Measurements from ENCODE around the gene C2CD4C. TPM values are rescaled to one million over a fixed set of nuclear protein-coding genes. Genes with fewer than 3 reads are reported as not detected.
"Not testable (repeated sequence)": the region's sequence is repeated elsewhere in the genome, so short reads cannot be mapped to it uniquely, and the experiment has no call there.

C2CD4C gene
- not detected for total RNA-seq

DNA sequence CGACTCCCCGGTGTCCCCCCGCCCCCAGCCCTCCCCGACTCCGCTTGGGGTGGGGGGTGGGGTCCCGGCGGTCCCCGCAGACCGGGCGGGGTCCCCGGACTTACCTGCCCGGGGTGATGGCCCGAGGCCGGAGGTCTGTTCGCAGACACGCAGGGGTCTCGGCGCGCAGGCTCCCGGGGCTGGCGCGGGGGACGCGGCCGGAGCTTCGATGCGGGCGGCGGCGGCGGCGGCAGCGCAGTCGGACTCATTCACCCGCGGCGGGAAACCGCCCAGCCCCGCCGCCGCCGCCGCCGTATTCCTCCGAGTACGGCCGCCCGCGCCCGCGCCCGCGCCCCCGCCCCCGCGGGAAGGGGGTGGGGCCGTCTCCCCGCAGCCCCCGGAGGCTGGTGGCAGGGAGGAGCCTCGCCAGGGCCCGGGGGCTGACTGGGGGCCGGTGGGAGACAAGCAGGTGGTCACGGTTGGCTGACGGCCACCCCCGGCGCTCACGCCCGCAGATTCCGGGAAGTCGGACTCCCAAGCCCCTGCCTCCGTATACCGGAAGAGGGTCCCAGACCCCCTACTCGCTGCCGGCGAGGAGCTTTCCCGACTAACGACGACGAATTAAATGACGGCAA, at the start of gene C2CD4C:
Gene C2CD4C, minus strand, starts transcription at position 246 of the 614 bp plus-strand sequence. CDS start 786 bp downstream, outside the sequence.
- DNase-seq (ENCODE audit: low read depth in 2 of 3, low spot score in 2 of 3): peak in 2 of 3 donors; percentile 18 to 32

- DNase-seq (ENCODE audit: low read depth in 2 of 3, low spot score in 2 of 3): no peak
Observed at GRCh38 chr19:458091-459042, 49.4 kb upstream of the C2CD4C start.

- no peak for DNase-seq (ENCODE audit: low read depth in 2 of 3, low spot score in 2 of 3)
Observed at GRCh38 chr19:457636-458035, 48.7 kb upstream of the C2CD4C start.

GRCh38 chr19:456547-457110, 47.7 kb upstream of the C2CD4C start:
- no peak for DNase-seq (ENCODE audit: low read depth in 2 of 3, low spot score in 2 of 3)

DNA sequence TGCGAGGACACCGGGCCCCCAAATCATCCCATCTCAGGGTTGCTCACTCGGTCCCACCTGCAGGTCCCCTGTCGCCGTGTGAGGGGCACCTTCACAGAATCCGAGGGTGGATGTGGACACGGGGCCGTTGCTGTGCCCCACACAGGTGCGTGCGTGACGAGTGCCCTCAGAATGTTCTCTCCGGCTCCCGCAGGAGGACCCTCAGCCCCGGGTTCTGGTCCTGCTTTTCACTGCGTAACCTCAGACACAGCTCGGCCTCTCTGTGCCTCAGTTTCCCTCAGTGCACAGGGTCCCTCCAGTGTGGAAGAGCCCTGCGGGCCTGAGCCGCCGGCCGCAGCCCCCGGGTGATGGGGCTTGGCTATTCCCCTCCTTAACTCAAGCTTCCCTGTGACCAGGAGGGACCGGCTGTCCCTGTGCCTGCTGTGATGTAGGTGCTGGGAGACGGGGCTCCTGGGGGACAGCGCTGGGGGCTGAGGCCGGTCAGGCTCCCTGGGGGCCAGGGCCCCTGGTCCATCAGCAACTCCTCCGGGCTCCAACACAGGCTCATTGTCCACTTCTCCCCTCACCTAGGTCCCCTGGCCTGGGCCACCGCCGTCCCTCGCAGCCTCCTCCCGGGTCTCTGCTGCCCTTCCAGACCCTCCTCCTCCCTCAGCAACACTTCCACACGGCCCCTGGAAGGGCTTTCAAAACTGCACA, 47.1 kb upstream of the C2CD4C start:
- DNase-seq (ENCODE audit: low read depth in 2 of 3, low spot score in 2 of 3): no peak

GRCh38 chr19:455031-455705, 46.2 kb upstream of the C2CD4C start:
- no peak for DNase-seq (ENCODE audit: low read depth in 2 of 3, low spot score in 2 of 3)

DNA sequence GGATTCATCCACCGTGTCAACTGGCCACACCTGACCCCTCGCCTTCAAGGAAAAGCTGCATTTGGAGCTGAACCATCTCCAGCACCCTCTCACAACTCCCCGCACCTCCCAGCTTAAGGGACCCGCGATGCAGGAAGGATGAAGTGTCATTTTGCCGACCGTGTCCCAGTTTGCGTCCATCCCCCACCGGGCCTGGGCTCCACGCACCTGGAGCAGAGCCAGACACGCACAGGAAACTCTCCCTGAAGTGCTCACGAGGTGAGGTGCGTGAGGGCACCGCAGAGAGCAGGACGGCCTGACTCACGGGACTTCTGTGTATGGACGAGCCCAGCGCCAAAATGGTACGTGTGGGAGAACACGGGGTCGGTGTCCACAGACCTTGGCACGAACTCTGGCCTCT, 44.7 kb upstream of the C2CD4C start:
- no peak for DNase-seq (ENCODE audit: low read depth in 2 of 3, low spot score in 2 of 3)

DNA sequence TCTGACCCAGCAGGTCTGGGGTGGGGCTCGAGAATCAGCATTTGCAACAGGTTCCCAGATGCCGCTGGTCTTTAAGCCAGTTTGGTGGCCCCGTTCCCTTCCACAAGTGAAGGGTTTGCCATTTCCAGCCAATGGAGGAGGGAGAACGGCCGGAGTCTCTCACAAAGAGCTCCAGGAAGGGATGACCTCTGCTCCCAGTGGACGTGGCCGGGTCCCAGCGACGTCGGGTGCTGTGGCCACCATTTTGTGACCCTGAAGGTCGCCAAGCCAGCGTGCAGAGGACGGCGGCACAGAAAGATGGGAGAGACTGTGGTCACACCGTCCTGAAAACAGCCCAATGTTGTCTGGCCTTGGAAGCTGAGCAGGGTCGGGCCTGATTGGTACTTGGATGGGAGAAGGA, 43.9 kb upstream of the C2CD4C start:
- no peak for DNase-seq (ENCODE audit: low read depth in 2 of 3, low spot score in 2 of 3)

DNA sequence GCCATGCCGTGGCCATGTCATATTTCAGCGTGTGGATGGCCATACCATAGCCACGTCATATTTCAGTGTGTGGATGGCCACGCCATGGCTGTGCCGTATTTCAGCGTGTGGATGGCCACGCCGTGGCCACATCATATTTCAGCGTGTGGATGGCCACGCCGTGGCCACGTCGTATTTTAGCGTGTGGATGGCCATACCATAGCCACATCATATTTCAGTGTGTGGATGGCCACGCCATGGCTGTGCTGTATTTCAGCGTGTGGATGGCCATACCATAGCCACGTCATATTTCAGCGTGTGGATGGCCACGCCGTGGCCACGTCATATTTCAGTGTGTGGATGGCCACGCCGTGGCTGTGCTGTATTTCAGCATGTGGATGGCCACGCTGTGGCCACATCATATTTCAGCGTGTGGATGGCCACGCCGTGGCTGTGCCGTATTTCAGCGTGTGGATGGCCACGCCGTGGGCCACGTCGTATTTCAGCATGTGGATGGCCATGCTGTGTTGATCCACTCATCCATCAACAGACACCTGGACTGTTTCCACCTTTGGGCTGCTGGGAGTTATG, 42.0 kb upstream of the C2CD4C start:
- not testable (repeated sequence) for DNase-seq (ENCODE audit: low read depth in 2 of 3, low spot score in 2 of 3)

DNA sequence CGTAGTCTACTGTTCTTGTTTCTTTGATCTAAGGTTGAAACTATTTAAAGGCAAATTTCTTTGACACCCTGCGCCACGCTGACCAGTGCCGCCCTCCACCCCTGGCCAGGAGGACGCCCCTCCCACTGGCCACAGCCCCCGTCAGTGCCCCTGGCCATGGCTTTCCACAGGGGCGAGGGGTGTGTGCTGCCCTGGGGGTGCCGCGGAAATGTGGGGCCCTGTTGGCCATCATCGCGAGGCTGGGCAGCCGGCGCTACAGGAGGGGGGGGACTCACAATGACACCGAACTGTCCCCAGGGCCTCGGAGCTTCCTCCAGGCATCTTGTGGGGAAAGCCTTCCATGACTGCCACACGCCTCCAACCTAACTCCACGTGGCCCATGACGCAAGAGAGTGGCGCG, 41.0 kb upstream of the C2CD4C start:
- DNase-seq (ENCODE audit: low read depth in 2 of 3, low spot score in 2 of 3): no peak

DNA sequence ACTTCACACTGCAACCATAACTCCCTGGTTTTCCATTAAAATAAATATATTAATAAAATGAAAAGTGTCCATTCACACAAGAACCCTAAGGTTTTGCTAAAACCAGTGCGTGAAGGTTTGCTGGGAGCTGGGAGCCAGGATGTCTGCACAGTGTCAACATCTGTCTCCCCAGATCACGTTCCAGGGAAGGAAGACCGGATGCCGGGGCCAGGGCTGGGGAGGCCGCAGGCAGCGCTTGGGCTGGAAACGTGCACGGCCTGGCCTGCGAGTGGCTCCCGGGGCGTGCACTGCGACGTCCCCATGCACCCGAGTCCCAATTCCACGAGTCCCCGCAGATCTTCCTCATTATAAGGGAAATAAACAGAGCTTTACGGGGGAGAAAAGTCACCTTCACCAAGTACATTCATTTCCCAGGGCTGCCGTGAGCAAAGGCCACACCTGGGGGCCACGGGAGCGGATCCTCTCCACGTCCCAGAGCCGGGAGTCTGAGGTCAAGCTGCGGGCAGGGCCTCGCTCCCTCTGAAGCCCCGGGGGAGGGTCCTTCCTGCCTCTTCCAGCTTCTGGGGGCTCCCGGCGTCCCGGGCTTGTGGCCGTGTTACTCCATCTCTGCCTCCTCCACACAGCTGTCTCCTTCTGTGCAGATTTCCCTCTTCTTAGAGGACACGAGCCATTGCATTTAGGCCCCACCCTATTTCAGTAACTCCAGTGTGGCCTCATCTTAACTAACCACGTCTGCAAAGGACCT, 39.0 kb upstream of the C2CD4C start:
- DNase-seq (ENCODE audit: low read depth in 2 of 3, low spot score in 2 of 3): no peak

- no peak for DNase-seq (ENCODE audit: low read depth in 2 of 3, low spot score in 2 of 3)
Observed at GRCh38 chr19:447064-447426, 38.1 kb upstream of the C2CD4C start.

DNA sequence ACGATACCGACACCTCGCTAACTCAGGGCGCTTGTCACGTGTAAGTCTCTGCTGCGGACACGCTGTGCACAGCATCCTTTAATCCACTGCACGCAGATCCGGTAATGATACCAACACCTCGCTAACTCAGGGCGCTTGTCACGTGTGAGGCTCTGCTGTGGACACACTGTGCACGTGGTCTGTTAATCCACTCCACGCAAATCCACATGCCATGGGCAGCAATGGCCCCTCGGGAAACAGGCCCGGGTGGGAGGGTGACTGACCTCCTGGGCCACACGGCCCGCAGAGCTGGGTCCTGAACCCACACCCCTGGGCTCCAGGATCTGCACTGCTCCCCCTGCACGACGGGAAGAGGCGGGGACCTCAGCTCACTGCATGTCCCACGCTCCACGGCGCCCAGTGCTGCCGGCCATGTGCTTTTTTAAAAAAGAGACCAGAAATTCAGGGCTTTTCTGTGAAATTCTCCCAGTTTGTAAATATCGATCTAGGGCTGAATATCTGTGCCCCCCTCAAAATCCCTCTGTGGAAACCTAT, 35.8 kb upstream of the C2CD4C start:
- no peak for DNase-seq (ENCODE audit: low read depth in 2 of 3, low spot score in 2 of 3)

GRCh38 chr19:443005-443404, 34.1 kb upstream of the C2CD4C start:
- DNase-seq (ENCODE audit: low read depth in 2 of 3, low spot score in 2 of 3): no peak

DNA sequence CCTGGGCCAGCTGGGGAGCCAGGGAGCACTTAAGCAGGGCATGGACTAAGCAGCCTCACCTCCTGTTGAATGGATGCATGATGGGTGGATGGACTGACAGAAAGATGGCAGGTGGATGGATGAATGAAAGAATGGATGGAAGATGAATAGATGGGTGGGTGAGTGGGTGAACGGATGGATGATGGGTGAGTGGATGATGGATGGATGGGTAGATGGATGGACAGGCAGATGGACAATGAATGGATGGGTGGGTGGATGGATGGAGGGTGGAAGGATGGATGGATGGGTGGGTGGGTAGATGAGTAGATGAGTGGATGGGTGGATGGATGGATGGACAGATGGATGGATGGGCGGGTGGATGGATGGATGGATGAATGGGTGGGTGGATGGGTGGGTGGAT, 33.1 kb upstream of the C2CD4C start:
- DNase-seq (ENCODE audit: low read depth in 2 of 3, low spot score in 2 of 3): no peak

DNA sequence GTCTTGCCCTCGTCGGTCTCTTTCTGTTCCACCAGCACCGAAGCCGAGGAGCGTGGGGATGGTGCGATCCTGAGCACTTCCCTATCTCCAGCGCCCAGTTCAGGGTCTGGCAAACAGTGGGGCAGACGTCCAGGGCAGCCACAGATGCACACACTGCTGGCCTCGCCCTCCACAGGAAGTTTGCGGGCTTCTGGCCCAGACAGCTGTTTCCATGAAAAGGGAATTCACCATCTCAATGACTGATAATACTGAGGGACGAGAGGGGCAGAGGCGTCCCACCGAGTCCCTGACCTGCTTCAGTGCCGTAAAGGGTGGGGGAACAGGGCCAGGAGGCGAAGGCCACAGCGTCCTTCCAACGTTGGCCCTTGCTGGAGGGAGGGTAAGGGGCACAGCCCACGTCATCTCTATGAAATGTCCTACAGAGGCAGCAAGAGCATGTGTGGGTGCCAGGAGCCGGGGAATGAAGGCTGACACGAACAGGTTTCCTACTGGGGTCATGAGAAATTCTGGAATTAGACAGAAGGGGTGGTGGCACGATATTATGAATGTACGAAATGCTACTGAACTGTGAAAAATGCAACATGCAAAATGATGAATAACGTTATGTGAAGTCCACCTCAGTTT, 32.4 kb upstream of the C2CD4C start:
- peak in 1 of 3 donors; percentile 45 for DNase-seq (ENCODE audit: low read depth in 2 of 3, low spot score in 2 of 3)

DNA sequence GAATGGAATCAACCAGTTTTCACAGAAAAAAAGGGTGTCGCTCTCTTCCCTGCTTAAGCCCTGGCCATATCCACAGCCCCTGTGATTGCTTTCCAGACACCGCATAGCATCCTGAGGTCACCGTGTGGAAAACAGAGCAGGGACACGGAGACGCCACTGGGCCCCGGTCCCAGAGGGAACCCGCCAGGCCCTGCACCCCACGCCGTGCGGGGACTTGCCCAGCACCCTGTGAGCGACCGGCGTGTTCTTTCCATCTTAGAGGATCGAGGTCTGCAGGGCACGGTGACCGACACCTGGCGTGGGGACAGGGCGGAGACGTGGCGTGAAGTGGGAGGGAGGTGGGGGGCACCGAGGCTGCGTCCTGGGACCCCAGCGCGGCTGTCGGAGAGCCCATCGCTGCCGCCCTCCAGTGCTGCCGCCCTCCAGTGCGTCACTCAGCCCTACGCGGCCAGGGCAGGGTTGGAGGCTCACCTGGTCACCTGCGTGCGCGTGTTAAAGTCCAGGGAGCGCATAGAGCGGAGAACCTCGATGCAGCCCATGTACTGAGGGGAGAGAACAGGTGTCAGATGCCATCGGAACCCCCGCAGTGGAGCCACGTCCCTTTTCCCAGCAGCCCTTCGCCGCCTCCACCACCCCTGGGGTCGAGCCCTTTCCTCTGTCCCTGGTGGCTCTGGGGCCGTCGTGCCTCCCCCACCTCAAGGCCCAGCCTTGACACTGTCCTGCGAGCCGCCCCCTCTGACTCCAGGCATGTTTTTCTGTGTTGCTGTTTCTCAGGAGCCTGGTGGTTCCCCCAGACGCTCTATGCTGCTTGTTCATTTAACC, 31.7 kb upstream of the C2CD4C start:
- DNase-seq (ENCODE audit: low read depth in 2 of 3, low spot score in 2 of 3): no peak
